WTC11 (cell line): ENCODE measurements around the gene TMEM43. TPM values are rescaled to one million over a fixed set of nuclear protein-coding genes. Genes with fewer than 3 reads are reported as not detected.

Source experiments
- ATAC-seq: fragments of 200-7000 bp; cut with Tn5 transposase; 2 replicates; pipeline ENCODE4 v1.10.0; 2021; ENCODE audit warnings: mild to moderate bottlenecking, moderate library complexity
- CTCF ChIA-PET: fragments of 300-600 bp; sonication (Branson Sonifier 250); formaldehyde crosslinking; loops from one replicate; lab custom pipeline; 2021; ENCODE audit warnings: antibody characterized with exemption; lab: Charles Lee
- POLR2A ChIA-PET: fragments of 350-600 bp; sonication (Branson Sonifier 250); formaldehyde crosslinking; loops from one replicate; lab custom pipeline; 2021; ENCODE audit warnings: antibody characterized with exemption; lab: Charles Lee
- DNase-seq: peaks from one replicate; pipeline ENCODE4 v3.0.0; 2021; ENCODE audit warnings: low spot score
- H3K27ac Mint-ChIP-seq: 2 replicates; pipeline ENCODE4 v1.8.0; 2021; ENCODE audit warnings: mixed read lengths
- H3K27me3 Mint-ChIP-seq: 2 replicates; pipeline ENCODE4 v1.8.0; 2021; ENCODE audit warnings: low read depth, mild to moderate bottlenecking, moderate library complexity, mixed read lengths
- H3K36me3 Mint-ChIP-seq: 2 replicates; pipeline ENCODE4 v1.8.0; 2021; ENCODE audit warnings: mixed read lengths
- H3K4me1 Mint-ChIP-seq: 2 replicates; pipeline ENCODE4 v1.8.0; 2022; ENCODE audit warnings: mixed read lengths
- H3K4me3 Mint-ChIP-seq: 2 replicates; pipeline ENCODE4 v1.8.0; 2021; ENCODE audit warnings: mild to moderate bottlenecking, moderate library complexity, mixed read lengths
- H3K9me3 Mint-ChIP-seq: 2 replicates; pipeline ENCODE4 v1.8.0; 2021; ENCODE audit warnings: mixed read lengths
- ARID4B ChIP-seq: sonication (generic); formaldehyde crosslinking; IDR thresholded peaks from 2 replicates; pipeline ENCODE4 v1.8.0; 2023; ENCODE audit warnings: missing genetic modification reagents, mild to moderate bottlenecking, borderline replicate concordance
- ELF4 ChIP-seq: sonication (generic); formaldehyde crosslinking; IDR thresholded peaks from 2 replicates; pipeline ENCODE4 v1.8.1; 2022; ENCODE audit warnings: low read depth, mild to moderate bottlenecking, moderate library complexity, missing genetic modification reagents
- FOXP1 ChIP-seq: sonication (generic); formaldehyde crosslinking; IDR thresholded peaks from 2 replicates; pipeline ENCODE4 v1.8.0; 2022; ENCODE audit warnings: missing genetic modification reagents, mild to moderate bottlenecking, moderate library complexity, borderline replicate concordance
- HMGA2 ChIP-seq: fragments of 250-450 bp; sonication (Bioruptor Pico); IDR thresholded peaks from 2 replicates; pipeline ENCODE4 v1.4.0; 2021; ENCODE audit warnings: mild to moderate bottlenecking, moderate library complexity
- JAZF1 ChIP-seq: fragments of 250-450 bp; sonication (Bioruptor Pico); IDR thresholded peaks from 2 replicates; pipeline ENCODE4 v1.9.0; 2021; ENCODE audit warnings: moderate library complexity, mild to moderate bottlenecking, inconsistent platforms
- NFATC4 ChIP-seq: fragments of 250-450 bp; sonication (Bioruptor Pico); IDR thresholded peaks from 2 replicates; pipeline ENCODE4 v1.9.0; 2021; ENCODE audit warnings: mild to moderate bottlenecking
- PRDM15 ChIP-seq: sonication (generic); formaldehyde crosslinking; IDR thresholded peaks from 2 replicates; pipeline ENCODE4 v1.8.0; 2022; ENCODE audit warnings: missing genetic modification reagents
- PRRX2 ChIP-seq: fragments of 250-450 bp; sonication (Bioruptor Pico); IDR thresholded peaks from 2 replicates; pipeline ENCODE4 v1.8.0; 2021; ENCODE audit warnings: mild to moderate bottlenecking
- RORB ChIP-seq: fragments of 250-450 bp; sonication (Bioruptor Pico); IDR thresholded peaks from 2 replicates; pipeline ENCODE4 v1.9.0; 2021; ENCODE audit warnings: mild to moderate bottlenecking
- SMAD3 ChIP-seq: sonication (generic); formaldehyde crosslinking; IDR thresholded peaks from 2 replicates; pipeline ENCODE4 v1.8.0; 2022; ENCODE audit warnings: missing genetic modification reagents, mild to moderate bottlenecking, borderline replicate concordance
- STAT6 ChIP-seq: sonication (generic); formaldehyde crosslinking; conservative IDR thresholded peaks from 2 replicates; pipeline ENCODE4 v1.8.1; 2023; ENCODE audit warnings: mild to moderate bottlenecking, low read depth, missing genetic modification reagents, moderate library complexity
- USF1 ChIP-seq: sonication (generic); formaldehyde crosslinking; IDR thresholded peaks from 2 replicates; pipeline ENCODE4 v1.8.0; 2022; ENCODE audit warnings: mild to moderate bottlenecking, missing genetic modification reagents
- ZBTB21 ChIP-seq: sonication (generic); formaldehyde crosslinking; IDR thresholded peaks from 2 replicates; pipeline ENCODE4 v1.8.1; 2023; ENCODE audit warnings: mild to moderate bottlenecking, missing genetic modification reagents, borderline replicate concordance
- ZMAT4 ChIP-seq: fragments of 250-450 bp; sonication (Bioruptor Pico); IDR thresholded peaks from 2 replicates; pipeline ENCODE4 v1.9.0; 2021; ENCODE audit warnings: mild to moderate bottlenecking
- ZNF396 ChIP-seq: fragments of 250-450 bp; sonication (Bioruptor Pico); IDR thresholded peaks from 2 replicates; pipeline ENCODE4 v1.8.0; 2021; ENCODE audit warnings: mild to moderate bottlenecking, moderate library complexity, borderline replicate concordance
- ZNF423 ChIP-seq: fragments of 250-450 bp; sonication (Bioruptor Pico); IDR thresholded peaks from 2 replicates; pipeline ENCODE4 v2.1.2; 2022; ENCODE audit warnings: mild to moderate bottlenecking, moderate library complexity
- total RNA-seq: library from RNA; stranded (reverse); gene quantifications from 3 replicates; pipeline ENCODE4 v1.2.3, GENCODE V29; 2021
- TF ChIP-seq, protein P1 (sequence below): fragments of 200-600 bp; IDR thresholded peaks from 2 replicates; pipeline ENCODE4 v1.8.0; 2022; ENCODE audit warnings: antibody characterized with exemption
- TF ChIP-seq, protein P2 (sequence below): sonication (generic); formaldehyde crosslinking; IDR thresholded peaks from 2 replicates; pipeline ENCODE4 v1.8.1; 2023; ENCODE audit warnings: mild to moderate bottlenecking, missing genetic modification reagents, moderate library complexity

Gene TMEM43
- total RNA-seq, 1 experiment from 2014 or later: 27.7 TPM

GRCh38 chr3:14113965-14114635 is 10.8 kb upstream of the TMEM43 start:
- POLR2A ChIA-PET: no interaction called here
- H3K4me3 Mint-ChIP-seq: no peak overlapping the region
- H3K36me3 Mint-ChIP-seq: peaks cover 39% of the 10 kb centered on the region
- peaks cover 20% of the 10 kb centered on the region for H3K4me1 Mint-ChIP-seq
- no peaks in the 10 kb centered on the region for H3K27me3 Mint-ChIP-seq
- no peak for ATAC-seq
- H3K27ac Mint-ChIP-seq: no peak overlapping the region
- CTCF ChIA-PET: interaction anchor here (0.6 to 3.5 kb wide), 7 partner anchors 10 to 219 kb away, joined by 3 to 56 read pairs (median 3); partner anchors contain the start of genes CHCHD4 and TMEM43
- TF ChIP-seq JAZF1 (CRISPR knock-in tag): no peak
- TF ChIP-seq ZNF423 (CRISPR knock-in tag): no peak
- no peak for TF ChIP-seq USF1 (CRISPR knock-in tag)
- no peak for TF ChIP-seq RORB
- no peak for TF ChIP-seq ZNF396 (CRISPR knock-in tag)
- TF ChIP-seq NFATC4 (CRISPR knock-in tag): no peak
- TF ChIP-seq SMAD3 (CRISPR knock-in tag): no peak
- no peak for TF ChIP-seq ELF4 (CRISPR knock-in tag)
- TF ChIP-seq ARID4B (CRISPR knock-in tag): no peak
- no peak for TF ChIP-seq ZBTB21
- no peak for TF ChIP-seq STAT6
- TF ChIP-seq, protein P1, sequence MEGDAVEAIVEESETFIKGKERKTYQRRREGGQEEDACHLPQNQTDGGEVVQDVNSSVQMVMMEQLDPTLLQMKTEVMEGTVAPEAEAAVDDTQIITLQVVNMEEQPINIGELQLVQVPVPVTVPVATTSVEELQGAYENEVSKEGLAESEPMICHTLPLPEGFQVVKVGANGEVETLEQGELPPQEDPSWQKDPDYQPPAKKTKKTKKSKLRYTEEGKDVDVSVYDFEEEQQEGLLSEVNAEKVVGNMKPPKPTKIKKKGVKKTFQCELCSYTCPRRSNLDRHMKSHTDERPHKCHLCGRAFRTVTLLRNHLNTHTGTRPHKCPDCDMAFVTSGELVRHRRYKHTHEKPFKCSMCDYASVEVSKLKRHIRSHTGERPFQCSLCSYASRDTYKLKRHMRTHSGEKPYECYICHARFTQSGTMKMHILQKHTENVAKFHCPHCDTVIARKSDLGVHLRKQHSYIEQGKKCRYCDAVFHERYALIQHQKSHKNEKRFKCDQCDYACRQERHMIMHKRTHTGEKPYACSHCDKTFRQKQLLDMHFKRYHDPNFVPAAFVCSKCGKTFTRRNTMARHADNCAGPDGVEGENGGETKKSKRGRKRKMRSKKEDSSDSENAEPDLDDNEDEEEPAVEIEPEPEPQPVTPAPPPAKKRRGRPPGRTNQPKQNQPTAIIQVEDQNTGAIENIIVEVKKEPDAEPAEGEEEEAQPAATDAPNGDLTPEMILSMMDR: no peak
- no peak for TF ChIP-seq HMGA2 (CRISPR knock-in tag)
- no peak for DNase-seq
- no peaks in the 10 kb centered on the region for H3K9me3 Mint-ChIP-seq

- Mint-ChIP-seq H3K9me3 (peaks cover 19% of the 10 kb centered on the region), H3K4me3 (no peak overlapping the region), H3K27ac (no peak overlapping the region), H3K4me1 (peaks cover 37% of the 10 kb centered on the region), H3K36me3 (peaks cover 55% of the 10 kb centered on the region), H3K27me3 (no peaks in the 10 kb centered on the region)
- CTCF ChIA-PET: interaction anchor here (3.1 kb wide), 1 partner anchor 221 kb away, joined by 26 read pairs; no protein-coding TSS in a partner anchor
- POLR2A ChIA-PET: no interaction called here
- ATAC-seq (no peak), DNase-seq (no peak)
- no peak for TF ChIP-seq PRDM15 (CRISPR knock-in tag)
- TF ChIP-seq FOXP1 (CRISPR knock-in tag): no peak
- no peak for TF ChIP-seq PRRX2
- TF ChIP-seq ZMAT4 (CRISPR knock-in tag): no peak
- TF ChIP-seq, protein P2, sequence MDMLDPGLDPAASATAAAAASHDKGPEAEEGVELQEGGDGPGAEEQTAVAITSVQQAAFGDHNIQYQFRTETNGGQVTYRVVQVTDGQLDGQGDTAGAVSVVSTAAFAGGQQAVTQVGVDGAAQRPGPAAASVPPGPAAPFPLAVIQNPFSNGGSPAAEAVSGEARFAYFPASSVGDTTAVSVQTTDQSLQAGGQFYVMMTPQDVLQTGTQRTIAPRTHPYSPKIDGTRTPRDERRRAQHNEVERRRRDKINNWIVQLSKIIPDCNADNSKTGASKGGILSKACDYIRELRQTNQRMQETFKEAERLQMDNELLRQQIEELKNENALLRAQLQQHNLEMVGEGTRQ (CRISPR knock-in tag): no peak
Observed at GRCh38 chr3:14117468-14118399, 7.1 kb upstream of the TMEM43 start.
